CD4-positive, alpha-beta T cell treated with Interleukin-15 for 4 hours (primary cell): ENCODE results near the gene ALG2.

Source experiments
- DNase-seq: peaks from one replicate; pipeline ENCODE4 v3.0.0-alpha.2; 2020; ENCODE audit warnings: low spot score

ALG2 gene

DNA sequence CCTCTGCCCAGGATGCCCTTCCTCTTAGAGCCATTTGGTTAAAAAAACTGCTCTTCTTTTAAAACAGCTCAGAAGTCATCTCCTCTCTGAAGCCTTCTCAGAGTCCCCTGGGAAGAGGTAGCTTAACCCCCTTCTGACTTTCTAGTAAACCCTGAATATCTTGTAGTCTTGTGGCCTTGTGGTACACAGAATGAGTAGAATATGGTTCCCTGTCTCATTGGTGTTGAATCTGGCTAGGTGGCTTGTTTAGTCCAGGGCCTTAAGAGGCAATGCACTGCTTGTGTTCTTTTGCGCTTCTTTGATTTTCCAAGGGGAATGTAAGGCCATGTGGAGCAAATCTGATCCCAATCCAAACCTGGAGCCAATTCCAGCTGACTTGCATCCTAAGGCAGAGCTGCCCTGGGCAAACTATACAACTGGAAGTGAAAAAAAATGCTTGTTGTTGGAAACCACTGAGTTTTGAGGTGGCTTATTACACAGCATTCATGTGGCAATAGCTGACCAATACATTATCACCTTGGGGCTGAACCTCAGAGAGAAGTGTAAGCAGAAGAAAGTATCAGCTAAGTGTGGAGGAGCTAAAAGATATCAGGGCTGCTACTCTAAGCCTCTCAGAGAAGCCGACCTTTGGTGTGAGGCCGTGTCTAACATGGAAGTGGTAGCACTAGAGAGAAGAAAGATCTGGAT lies 31.0 kb downstream of the ALG2 start:
- DNase-seq = no peak

DNA sequence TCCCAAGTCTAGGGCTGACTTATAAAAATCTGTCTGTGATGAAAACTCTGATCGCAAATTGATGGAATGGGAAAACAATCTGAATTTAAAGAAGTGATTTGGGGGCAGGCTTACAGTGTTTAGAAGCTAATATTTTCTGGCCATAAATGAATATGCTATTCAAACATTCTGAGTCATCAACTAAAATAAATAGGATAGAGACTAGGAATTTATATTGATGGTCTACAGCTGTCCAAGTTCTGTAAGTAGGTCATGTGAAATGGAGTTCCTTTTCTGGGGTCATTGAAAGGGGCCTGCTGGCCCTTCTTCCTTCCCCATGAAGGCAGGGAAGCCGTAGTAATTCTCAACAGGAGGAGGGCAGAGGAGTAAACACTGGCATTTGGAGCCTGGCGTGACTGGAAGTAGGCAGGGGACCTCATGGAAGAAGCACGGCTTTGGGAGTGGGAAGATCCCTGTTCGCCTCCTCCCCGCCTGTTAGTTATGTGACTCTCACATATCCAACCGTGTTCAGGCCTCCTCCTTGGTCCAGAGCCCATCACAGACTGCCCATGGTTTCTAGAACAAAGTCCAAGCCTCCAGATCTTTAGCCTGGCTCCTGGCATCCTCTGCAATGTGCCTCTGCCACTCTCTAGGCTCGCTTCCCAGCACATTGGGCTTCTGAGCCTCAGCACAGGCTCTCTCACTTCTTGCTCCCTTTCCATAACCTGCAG lies 31.7 kb downstream of the ALG2 start:
- DNase-seq = no peak

DNA sequence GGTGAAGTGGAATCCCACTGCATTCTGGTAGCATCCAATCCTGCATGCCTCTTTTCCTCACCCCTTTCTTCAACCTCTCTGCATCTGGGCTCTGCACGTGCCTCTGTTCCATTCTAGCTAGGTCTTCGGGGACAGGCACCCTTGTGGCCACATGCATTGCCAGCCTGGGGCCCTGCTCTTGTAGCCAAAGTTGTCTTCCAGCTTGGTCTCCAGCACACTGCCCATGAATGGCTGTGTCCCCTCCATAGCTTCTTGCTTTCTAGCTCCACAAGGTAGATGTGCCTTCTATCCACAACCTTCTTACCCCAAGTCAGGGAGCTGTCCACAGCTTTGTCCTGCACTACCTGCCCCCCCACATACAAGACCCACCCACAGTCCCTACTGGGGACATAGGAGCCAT lies 32.6 kb downstream of the ALG2 start:
- DNase-seq = no peak

DNA sequence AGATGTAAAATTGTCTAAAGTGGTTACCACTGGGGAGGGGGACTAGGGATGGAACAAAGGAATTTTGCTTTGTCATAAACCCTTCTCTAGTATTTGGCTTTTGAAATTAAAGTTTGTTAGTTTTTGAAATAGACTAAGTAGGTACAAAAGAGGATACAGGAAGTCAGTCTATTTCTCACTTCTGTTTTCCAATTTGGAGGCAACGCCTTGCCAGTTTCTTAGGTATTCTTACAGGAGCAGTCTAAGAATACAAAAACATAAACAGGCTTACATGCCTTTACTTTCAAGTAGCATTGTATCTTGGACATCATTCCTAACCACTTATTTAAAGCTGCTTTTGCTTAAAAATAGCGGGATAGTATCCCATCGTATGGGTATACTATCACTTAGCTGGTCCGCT lies 34.4 kb downstream of the ALG2 start:
- DNase-seq = no peak

DNA sequence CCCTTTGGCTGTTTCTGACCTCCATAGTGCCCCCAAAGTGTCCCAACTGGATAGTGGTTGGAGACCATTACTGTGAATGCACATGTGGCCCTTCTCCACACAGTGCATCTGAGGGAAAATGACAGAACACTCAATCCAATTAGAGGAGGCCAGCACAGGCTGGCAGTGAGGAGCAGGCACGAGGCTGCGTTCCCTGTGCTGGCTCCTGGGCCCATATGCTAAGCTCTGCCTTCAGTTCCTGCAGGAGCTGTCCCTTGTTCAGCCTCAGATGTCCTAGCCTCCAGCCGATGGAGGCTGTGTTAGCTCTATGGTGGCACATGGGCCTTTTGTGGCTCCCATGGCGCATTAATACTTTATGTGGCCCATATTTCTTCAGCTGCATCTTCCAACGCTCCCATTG lies 35.8 kb downstream of the ALG2 start:
- DNase-seq = no peak

DNA sequence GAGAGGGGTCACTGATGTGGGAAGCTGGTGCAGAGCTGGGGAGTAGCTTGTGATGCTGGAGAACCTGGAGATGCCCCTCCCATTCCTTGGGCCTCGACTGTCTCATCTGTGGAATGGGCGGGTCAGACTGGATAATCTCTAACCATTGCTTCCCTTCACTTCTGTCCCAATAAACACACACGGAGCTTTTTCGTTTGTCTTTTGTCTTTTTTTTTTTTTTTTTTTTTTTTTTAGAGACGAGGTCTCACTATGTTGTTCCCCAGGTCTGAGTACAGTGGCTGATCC lies 36.5 kb downstream of the ALG2 start:
- no peak for DNase-seq

DNA sequence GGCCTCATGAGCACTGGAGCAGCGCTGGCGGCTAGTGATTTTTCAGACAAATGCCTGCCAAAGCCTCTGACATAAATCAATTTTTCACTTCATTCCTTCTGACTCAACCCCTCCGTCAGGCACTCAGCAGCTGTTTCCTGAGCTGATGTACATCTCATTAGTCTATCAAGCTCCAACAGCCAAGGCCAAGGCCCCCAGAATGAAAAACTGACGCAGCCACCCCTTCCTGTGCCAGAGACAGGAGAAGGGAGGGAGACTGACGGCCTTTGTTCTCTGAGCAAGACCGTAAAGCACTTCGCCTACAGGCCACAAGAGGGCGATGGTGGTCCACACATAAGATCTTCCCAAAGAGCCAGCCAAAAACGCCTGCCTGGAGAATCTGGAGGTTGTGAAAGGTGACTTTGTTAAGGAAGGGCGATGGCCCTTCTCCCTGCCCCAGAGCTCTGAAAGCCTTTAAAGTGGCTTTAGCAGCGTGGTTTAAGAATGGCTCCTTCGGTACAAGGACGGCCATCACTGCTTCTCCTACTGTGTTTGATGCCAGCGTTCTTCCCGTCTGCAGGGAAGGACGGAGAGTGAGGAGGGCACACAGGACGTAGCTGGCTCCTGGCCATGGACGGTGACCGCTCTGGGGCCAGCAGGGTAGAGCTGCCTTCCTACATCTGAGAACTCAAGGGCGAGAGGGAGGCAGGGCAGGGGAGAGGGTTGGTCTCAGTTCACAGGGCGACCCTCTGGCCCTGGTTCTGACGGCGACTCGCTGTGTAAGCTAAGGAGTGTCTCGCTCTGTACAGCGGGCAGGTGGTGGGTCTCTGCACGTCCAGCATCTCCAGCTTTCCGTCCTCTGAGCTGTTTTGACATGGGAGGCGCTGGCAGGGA lies 37.0 kb downstream of the ALG2 start:
- peak; percentile 75 for DNase-seq

DNA sequence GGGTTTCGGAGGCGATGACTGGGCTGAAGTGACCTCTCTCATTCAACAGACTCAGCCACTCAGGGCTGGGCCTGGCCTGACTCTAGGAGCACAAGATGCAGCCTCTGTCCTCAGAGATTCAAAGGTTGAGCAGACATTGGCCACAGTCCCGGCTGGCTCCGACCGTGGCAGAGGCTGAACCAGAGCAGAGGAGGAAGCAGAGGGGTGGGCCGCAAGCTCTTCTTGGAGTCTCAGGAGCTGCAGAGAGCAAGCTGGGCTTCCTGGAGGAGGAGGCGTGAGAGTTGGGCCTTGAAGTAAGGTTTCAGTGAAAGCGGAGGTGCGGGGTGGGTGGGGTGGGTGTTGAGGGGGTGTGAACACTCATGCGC lies 37.6 kb downstream of the ALG2 start:
- DNase-seq = no peak

DNA sequence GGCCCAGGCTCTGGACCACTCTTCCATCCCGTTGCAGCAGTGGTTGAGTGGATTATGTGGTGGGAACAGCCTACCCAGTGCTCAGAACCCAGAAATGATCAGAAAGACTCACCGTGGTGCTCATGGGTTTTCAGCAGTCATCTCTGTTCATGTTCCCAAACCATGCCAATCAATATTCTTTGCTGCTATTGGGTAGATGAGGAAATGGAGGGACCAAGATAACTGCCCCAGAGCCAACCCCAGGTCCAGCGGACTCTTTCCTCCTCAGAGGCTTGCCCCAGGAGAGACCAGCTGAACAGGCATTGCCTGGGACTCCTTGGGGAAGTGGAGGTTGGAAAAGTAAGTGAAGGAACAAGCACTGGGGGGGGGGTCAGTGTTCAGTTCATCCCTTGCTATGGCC lies 38.1 kb downstream of the ALG2 start:
- DNase-seq = no peak

DNA sequence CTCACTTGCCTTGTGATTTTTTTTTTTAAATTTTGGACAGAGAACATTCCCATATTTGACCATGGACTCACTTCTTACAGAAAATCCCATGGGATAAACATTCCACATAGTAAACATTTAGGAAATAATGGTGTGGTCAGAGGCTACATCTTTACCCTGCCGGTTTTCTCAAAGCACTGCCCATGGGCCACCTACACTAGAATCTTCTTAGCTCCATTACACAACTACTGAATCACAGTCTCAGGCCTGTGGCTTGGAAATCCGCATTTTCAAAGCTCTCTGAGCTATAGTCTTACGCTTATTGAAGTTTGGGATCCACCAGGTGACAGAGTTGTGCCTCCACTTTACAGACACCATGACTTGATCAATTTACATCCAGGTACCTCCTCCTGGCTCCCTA lies 39.4 kb downstream of the ALG2 start:
- no peak for DNase-seq

DNA sequence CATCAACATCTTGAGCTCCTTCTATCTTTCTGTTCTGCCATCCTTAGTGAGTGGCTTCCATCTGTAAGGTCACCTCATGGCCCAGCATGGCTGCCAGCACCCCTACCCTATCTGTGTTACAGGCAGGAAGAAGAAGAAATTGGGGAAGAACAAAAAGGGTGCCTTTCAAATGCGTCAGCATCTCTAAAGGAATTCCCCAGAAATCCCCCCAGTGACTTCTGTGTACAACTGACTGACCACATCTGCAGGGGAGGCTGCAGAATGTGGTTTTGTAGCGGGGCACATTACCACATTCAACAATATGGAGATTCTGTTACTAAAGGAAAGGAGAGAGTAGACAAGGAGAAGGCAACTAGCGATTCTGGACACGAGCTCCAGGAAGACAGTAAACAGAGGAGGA lies 40.1 kb downstream of the ALG2 start:
- DNase-seq = peak; percentile 16

DNA sequence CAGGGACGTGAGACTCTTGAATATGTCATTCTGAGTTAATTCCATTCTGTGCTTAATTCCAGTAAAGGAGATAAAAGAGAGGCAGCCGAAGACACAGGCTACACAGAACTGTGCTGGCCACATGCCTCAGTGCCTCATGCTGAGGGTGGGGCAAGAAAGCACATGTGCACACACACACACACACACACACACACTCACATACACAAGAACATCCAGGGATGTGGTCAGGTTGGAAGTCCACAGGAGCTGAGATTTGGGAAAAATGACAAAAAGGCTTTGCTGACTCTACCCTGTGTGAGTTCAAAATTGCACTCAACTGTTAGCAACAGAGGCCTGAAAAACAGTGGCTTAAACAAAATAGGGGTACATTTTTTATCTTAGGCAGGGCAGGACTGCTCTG lies 40.5 kb downstream of the ALG2 start:
- no peak for DNase-seq

DNA sequence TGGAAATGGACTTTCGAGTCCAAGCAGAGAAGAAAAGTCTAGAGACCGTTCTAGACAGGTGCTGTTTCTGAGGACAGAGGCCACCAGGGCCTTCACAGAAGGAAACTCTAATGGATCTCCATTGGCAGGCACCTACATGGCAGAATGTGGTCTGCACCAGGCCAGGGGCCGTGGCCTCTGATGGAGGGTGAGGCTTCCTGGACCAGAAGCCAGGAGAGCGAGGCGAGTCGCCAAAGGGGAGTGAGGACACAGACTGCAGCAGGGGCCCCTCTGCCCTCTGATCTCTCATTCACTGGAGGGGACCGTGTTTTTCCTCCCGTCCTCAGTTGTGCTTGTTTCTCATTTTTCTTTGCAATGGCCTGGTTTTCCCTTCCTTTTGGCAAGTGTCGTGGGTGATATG lies 41.1 kb downstream of the ALG2 start:
- DNase-seq = no peak

DNA sequence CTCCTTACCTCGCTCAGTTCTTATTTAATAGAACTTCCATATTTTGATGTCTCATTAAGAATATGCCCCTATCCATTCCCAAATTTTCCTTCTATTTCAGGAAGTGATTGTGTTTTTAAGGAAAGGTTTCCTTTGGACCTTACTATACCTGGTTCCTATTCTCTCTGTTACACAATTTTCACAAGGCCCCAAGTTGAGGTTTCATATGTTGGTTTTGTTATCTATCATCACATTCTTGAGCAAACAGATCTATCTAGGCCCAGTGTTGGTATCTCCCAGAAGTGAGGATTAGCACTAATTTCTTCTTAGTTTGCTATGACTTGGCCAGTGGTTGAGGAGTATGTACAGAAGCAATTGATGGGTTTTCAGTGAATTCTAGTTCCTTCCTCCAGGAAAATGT lies 41.5 kb downstream of the ALG2 start:
- no peak for DNase-seq

DNA sequence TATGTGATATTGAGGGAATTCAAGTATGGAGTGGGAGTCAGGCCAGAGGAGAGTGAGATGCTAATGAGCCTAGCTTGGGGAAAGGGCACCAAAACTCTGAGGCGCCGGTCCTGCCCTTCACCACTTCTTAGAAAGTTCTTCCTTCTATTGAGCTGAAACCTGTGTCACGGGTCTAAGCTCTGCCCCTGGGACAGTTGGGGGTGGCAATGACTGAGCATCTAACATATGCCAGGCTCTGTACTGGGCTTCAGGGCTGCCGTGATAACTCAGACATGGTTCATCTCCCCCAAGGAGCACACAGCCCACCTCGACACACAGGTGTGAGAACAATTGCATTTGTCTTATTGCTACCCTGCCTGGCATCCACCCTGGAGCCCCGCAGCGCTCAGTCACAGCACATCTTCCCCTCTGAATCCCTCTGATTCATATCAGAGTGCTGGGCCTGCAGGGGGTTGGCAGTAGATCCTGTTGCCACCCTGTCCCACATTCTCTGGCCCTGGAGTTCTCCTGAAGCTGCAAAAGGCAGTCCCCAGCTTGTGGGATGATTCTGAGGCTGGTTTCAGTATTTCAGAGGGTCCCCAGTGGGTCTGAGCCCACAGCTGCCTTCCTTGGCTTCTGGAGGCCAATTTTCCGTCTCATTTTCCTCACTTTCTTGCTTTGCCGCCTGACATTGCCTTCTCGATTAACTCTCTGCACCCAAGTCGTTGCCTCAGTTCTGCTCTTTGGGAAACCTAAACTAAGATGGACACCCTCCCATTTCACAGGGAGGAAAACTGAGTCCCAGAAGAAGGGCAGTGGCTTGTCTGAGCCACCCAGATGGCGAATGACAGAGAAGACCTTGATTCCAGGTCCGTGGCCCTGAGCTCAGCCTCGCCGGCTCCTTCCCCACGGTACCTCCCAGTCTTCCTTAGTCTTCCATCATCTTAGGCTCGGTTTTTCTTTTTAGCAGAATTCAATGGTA lies 42.5 kb downstream of the ALG2 start:
- no peak for DNase-seq

DNA sequence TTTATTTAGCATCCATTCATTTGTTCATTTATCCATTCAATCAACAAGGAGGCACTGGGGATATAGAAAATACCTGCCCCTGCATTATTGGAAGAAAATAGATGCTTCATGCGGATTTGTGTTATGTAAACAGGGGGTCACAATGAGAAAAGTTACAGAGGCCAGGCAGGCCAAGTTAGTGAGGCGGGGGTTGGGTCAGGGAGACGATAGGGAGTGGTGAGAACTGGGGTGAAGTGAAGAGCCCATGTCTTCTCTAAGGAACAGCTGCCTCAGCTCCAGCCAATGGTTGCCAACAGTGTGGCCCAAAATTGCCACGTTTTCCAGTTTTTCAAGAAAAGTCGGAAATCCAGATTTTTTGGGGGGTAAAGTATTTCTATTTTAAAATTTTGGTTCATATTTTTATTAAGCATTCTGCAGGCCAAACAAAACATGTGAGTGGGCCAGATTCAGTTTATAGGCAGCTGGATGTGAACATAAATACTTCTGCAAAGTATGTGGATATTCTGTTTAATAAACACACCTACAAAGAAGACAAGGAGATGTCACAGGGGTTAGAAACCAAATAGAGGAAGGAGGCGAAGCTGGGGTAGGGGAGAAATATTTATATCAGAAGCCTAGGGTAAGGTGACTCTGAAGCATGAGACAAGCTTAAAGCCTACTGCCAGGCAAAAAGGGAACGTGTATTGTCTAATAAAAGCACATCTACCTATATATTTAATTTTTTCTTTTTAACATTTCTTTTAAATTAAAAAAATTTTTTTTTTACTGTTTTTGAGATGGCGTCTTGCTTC lies 44.0 kb downstream of the ALG2 start:
- no peak for DNase-seq

DNA sequence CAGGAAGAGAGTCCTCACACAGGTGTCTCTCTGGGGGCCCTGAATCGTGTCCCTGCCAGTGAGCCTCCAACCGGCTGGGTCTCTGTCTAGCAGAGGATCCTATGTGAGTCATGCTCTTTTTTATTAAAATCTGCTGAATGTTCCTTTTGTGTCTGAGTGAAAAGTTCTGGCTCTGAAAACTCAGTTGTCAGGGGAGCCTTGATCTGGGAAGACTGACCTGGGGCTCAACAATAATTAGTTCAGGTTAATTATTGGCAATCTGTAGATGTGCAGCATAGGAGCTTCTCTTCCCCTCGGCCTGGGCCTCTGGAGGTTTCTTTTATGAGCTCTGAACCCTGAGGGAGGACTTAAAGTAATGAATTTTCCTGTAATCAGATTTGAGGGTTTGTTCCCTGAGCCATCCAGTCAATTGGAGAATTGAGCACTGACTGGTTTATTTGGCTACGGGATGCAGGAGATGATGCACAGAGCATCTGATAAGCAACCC lies 45.2 kb downstream of the ALG2 start:
- no peak for DNase-seq

DNA sequence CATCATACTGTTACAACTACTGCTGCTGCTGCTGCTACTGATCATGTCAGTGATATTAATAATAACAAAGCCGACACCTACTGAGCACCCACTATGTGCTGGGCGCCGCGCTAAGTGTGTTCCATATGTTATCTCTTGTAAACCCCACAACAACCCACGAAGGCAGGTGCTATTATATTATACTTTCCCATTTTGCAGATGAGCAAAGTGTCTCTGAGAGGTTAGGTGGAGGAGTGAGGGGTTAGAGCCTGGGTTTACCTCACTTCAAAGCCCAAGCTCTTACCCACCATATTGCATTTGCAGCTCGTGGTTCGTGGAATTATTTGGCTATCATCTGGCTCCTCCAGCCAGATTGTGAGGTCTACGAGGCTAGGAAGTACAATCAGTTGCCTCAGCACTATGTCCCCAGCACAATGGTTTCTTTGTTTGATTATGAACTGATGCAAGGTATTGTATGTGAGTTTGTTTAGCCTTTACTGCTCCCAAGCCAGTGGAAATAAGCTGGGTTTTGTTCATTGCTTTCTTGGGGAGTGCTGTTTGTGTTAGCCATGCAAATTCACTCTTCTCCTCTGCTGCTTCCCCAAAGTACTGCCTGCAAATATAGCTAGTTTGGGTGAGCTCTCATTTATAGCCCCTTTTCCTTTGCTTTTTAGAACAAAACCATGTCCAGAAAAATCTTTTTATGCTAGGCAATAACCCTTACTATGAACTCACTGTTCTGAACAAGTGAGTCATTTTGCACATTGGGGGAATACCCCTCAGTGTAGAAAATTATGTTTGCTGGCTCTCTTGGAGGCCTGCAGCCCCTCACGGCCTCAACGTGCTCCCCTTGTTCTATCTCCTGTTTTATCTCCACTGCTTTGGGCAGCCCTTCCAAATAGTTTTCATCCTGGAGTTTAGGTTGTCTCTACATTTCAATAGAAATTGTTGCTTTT lies 47.9 kb downstream of the ALG2 start:
- no peak for DNase-seq

DNA sequence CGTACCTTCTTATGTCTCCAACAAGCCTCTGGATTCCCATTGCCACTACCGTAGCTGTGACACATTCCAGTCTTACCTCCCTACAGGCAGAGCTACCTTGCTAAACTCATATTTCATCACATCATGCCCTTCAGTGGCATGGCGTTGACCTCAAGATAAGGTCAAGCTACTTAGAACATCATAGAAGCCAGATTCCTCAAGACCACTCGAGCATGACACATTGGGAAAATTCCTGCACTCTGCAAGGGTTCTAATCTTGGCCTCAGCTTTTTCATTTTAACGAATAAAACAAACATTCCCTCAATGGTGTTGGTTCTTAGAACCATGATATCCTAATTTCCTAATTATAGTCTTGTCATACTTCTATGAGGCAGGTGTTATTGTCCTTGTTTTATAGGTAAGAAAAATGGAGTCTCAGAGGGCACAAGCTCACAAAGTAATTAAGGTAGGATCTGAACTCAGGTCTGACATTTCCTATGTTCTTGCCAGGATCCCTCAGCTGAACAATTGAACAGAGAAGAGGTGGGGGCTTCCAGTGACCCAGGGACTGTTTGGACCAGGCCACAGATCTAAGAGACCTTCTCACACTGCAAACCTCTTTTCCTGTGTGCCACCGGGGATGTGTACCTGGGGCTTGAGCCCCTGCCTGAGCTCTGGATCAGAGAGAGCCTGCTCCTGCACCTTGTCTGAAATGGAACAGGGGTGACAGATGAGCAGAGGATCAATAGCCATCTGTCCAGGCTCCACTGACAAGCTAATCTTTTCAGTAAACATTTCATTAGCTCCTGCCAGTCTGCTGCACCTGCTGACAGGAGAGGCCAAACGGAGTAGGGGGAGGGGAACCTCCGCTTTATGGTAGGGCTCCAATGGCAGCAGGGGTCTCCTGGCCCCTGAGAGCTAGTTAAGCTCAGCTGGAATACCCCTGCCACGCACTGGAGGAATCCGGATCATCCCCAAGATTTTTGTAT lies 49.3 kb downstream of the ALG2 start:
- no peak for DNase-seq
